IPS-NIHi11 (cell line): ENCODE data around the gene DYRK4.
A peak's percentile ranks its signal among the peaks of the same experiment; 100 is the strongest.

Experiments
- DNase-seq: peaks from one replicate; pipeline ENCODE4 v3.0.0; 2012; ENCODE audit warnings: mixed read lengths, low spot score

Gene DYRK4

GRCh38 chr12:4563336-4563735, 1.3 kb downstream of the DYRK4 start:
- no peak for DNase-seq

- DNase-seq: no peak
Observed at GRCh38 chr12:4564818-4565217, 2.8 kb downstream of the DYRK4 start.

GRCh38 chr12:4566474-4566873, 4.5 kb downstream of the DYRK4 start:
- no peak for DNase-seq

DNA sequence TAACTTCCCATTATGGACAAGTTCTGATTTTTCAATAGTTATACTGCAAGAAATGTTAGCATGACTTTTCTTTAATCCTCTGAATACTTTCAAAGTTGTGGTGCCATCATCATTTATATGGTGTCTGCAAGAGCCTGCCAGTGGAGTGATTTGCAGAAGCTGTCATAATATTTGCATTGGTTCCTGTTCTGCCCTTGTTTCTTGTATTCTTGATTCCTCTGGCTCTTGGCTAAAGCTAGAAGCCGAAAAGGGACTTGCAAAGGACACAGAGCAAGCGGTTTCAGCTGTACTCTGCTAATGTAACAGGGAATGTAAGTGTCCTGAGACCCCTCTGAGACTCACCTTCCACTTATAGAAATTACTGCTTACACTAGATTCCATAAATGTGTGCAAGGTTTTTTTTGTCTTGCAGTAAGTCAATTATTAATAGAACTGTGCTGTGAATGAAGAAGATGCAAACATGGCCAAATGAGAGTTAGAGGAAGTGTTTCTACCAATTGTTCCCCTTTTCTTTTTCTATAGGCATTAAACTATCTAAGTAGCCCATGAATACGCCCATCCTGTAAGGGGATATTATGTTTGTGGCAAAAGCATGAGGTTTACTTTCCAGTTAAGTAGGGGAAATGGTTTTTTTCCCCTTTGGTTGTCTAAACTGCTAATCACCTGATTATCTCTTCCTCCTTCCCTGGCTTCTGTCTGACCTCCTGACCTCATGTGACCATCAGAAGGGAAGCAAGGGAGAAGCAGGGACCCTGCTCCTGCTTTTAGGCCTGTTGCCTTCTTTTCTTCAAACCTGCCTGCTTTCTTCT, 5.3 kb downstream of the DYRK4 start:
- DNase-seq: no peak

GRCh38 chr12:4569261-4569660, 7.3 kb downstream of the DYRK4 start:
- no peak for DNase-seq

- no peak for DNase-seq
Observed at GRCh38 chr12:4572680-4573079, 10.7 kb downstream of the DYRK4 start.

DNA sequence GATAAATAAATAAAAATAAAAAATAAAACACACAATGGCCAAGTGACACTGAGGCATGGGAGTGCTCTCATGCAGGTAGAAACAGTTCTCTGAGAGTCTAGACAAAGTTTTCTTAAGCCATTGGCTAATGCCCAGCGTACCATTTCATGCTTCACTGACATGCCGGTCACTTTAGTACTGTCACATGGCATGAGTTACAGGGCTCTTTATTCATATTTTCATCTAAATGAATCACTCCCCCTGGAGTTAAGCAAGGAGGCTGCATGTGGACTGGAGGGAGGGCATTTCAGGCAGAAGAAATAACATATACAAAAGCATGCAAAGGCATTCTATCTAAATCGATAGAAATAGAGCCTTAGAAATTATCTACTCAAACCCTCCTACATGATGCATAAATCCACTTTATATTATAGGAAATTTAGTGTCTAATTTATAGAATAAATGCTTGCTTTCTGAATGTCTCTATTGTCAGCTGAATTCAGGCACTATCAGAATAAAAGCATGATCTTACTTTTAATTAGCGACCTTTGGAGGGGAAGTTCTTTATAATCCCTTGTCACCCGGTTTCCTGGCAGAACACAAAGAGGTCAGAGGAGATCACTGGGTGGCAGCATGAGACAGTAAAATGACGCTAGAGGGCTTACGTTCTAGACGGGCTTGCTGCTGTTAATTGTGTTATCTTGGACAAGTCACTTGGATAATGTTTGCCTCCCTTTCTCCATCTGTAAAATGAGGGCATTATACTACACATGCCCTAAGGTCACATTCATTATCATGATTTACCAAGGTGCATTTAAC, 17.5 kb downstream of the DYRK4 start:
- DNase-seq: peak; percentile 23

- DNase-seq: no peak
Observed at GRCh38 chr12:4580281-4580688, 18.3 kb downstream of the DYRK4 start.

DNA sequence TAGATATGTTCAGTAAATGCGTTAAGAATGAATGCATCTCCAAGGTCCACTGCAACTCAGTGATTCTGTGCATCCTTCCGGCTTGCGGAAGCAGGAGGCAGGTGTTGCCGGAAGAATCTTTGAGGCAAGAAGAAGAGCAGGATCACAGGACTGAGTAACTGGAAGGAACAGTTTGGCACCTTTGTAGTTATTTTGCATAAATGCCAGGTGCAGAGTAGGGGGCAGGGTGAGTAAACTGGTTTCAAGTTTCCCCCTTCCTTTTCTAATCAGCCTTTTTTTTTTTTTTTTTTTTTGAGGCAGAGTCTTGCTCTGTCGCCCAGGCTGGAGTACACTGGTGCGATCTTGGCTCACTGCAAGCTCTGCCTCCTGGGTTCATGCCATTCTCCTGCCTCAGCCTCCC, 22.3 kb downstream of the DYRK4 start:
- no peak for DNase-seq

GRCh38 chr12:4584896-4585295, 22.9 kb downstream of the DYRK4 start:
- DNase-seq: no peak

- no peak for DNase-seq
Observed at GRCh38 chr12:4586500-4586899, 24.5 kb downstream of the DYRK4 start.

GRCh38 chr12:4587108-4587507, 25.1 kb downstream of the DYRK4 start:
- DNase-seq: peak; percentile 42

DNA sequence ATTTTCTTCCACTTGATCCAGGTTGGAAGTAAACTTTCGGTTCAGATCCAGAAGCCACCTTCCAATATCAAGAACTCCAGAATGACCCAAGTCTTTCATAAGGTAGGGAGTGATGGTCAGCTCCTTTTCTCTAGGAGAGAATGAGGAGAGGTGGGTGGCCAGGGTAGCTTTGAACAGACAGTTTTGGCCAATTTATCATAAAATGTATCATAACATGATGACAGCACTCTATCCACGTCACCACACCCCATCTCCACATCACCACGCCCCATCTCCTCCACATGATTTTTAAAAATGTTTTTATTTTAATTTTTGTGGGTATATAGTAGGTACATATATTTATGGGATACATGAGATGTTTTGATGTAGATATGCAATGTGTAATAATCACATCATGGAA, 26.9 kb downstream of the DYRK4 start:
- DNase-seq: no peak

GRCh38 chr12:4589941-4590340, 27.9 kb downstream of the DYRK4 start:
- DNase-seq: no peak

DNA sequence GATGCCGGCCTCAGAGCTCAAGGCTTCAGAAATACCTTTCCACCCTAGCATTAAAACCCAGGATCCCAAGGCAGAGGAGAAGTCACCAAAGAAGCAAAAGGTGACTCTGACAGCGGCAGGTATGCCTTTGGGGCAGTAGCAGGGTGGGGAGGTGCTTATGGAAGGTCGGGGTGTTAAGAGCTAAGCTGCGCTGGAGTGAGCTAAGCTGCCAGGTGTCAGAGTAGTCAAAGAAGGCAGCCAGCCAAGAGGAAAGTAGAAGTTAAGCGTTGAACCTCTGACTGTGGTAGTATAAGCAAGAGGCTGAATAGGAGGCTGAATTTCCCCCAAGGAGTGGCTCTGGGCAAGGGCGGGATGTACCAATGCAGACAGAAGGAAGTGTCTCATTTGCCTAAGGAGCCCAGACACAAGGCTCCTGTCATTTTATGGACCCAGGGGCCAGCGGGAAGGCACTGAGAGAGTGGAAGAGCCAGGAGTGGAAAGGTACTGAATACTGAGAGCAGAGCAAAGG, 29.2 kb downstream of the DYRK4 start:
- DNase-seq: no peak

DNA sequence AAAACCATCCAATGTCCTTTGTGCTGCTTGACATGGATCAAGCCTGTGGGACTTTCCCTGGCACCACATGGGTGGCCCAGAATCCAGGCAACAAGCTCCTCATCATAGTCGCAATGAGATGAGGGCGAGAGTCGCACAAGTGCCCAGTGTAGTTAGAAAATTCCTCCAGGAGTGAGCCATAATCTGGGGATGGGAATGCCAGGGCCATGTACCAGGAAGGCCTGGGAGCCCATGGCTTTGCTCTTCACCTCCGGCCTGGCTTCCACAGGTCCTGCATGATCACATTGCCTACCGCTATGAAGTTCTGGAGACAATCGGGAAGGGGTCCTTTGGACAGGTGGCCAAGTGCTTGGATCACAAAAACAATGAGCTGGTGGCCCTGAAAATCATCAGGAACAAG, 33.9 kb downstream of the DYRK4 start:
- no peak for DNase-seq

DNA sequence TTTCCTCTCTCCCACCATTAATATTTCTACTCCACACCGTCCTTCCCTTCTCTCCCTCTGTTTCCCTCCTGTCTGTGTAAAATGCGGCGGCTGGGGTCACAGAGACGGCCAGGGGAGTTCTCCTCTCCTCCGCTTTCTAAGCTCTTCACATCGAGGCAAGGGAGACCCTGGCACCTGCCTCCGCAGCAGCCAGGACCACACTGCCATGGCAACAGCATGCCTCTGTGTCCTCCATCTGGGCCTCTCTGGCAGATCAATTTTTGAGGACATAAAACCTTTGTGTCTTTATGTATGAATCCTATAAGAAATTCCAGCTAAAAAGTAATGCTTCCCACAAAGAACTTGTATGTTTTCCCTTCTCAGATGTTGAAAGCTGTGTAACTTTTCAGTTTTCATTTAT, 41.4 kb downstream of the DYRK4 start:
- no peak for DNase-seq

DNA sequence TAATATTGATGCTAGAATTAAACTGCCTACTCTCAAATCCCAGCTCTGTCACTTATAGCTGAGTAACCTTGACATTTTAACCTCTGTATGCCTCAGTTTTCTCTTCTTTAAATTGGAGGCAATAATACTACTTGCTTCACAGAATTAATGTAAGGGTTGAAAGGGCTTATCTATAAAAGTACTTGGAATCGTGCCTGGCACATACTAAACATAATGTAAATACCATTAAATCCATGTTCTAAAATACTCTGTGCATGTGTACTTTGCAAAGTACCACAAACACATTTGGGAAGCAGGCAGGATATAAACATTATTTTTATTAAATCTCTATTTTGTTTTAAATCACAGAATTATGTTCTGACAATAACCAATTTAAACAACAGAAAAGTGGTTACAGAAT, 41.9 kb downstream of the DYRK4 start:
- DNase-seq: no peak

GRCh38 chr12:4604684-4605193, 42.7 kb downstream of the DYRK4 start:
- peak; percentile 89 for DNase-seq

DNA sequence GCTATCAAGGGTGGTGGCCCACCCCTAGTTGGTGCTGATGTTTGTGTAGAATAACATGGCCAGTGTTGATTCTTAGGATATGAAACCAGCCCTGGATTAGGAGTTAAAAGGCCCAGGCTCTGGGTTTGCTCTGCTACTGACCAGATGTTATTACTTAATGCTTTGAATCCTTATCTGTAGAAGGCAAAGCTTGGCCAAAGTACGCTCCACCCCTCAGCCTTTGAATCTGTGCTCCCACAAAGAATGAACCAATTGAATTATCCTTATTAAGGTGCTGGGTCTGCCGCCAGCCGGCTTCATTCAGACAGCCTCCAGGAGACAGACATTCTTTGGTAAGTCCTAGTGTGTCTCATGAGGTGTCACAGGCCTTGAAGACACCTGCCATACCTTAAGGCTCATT, 45.0 kb downstream of the DYRK4 start:
- no peak for DNase-seq

DNA sequence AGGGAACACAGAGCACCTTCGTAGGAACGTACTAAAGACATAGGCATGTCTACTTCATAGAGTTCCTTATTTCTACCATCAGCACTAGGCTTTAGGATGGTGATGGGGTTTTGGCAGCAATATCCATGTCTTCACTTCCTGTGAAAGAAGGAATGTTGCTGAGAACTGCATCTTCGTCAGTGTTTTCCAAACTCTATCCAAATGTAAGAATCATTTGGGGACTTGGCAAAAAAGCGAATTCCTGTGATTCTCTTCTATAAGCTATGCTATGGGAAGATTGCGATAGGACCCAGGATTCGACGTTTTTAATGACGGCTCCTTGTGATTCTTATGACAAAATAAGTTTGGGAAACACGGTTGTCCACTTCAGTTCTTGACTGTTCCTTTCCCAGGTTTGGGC, 47.1 kb downstream of the DYRK4 start:
- no peak for DNase-seq

- DNase-seq: no peak
Observed at GRCh38 chr12:4610481-4610880, 48.5 kb downstream of the DYRK4 start.

DNA sequence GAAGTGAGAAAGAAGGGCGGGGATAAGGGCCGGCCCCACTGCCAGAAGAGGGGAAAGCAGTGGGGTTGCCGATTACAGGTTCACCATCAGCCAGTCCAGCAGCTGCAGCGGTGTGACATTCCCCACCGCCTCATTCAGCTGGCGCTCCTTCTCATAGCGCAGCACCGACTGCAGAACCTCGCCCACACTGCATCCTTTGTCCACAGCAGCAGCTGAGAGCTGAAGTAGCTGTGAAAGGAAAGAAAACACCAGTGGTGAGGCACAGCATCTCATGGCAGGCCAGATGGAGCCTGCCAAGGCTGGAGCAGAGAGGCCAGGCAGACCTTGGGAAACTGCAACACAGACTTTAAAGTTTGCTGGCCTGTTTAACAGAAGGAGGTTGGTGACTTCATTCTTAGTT, 53.7 kb downstream of the DYRK4 start:
- no peak for DNase-seq
